OCI-LY7 (cell line): ENCODE data around the gene HS3ST3B1.

Experiments used
- EZH2phosphoT487 ChIP-seq: fragments of 200-600 bp; sonication (generic); IDR thresholded peaks from 2 replicates; pipeline ENCODE4 v1.6.1; 2018; ENCODE audit warnings: low read depth, borderline replicate concordance, mild to moderate bottlenecking, mixed run types, antibody characterized with exemption, low read length, moderate library complexity, mixed read lengths
- TF ChIP-seq, protein P1 (sequence below): fragments of 200-600 bp; sonication (generic); conservative IDR thresholded peaks from 2 replicates; pipeline ENCODE4 v1.5.1; 2014; ENCODE audit warnings: mild to moderate bottlenecking, antibody characterized with exemption, low read length, moderate library complexity, mixed read lengths

DNA sequence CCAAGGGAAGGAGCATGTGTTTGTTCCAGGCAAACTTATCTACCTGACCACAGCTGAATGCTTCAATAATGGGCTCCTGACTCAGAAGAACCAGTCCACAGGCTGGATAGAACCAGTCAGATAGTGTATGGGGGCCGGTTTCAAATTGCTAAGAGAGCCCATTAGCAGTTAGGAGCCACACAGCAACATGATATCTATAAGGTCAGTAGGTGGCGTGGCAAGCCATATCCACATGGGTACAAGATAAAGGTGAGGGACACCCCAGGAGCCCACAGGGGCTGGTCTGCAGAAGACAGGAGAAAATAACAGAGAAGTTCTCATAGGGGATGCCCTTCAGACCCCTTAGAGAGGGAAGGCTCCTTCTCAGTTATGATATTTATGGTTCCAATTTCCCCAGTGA, 32.6 kb upstream of the HS3ST3B1 start:
- TF ChIP-seq, protein P1, sequence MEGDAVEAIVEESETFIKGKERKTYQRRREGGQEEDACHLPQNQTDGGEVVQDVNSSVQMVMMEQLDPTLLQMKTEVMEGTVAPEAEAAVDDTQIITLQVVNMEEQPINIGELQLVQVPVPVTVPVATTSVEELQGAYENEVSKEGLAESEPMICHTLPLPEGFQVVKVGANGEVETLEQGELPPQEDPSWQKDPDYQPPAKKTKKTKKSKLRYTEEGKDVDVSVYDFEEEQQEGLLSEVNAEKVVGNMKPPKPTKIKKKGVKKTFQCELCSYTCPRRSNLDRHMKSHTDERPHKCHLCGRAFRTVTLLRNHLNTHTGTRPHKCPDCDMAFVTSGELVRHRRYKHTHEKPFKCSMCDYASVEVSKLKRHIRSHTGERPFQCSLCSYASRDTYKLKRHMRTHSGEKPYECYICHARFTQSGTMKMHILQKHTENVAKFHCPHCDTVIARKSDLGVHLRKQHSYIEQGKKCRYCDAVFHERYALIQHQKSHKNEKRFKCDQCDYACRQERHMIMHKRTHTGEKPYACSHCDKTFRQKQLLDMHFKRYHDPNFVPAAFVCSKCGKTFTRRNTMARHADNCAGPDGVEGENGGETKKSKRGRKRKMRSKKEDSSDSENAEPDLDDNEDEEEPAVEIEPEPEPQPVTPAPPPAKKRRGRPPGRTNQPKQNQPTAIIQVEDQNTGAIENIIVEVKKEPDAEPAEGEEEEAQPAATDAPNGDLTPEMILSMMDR: peak; percentile 69
- TF ChIP-seq EZH2phosphoT487: no peak
